Kidney (tissue), 14 donors: Measurements from ENCODE around the gene DARS1. TPM values are rescaled to one million over a fixed set of nuclear protein-coding genes. Genes with fewer than 3 reads are reported as not detected.

Experiments
- DNase-seq, 5 donors: peaks; one replicate each; pipeline ENCODE4 v3.0.0-alpha.2; 2013 to 2020
- FAIRE-seq: peaks from 2 replicates; lab custom pipeline; 2012; peaks lifted over from hg19 to GRCh38; lab: Jason Lieb, UNC
- H3K27ac ChIP-seq, 2 donors: one replicate each; pipeline ENCODE4 v1.7.0; 2013; ENCODE audit warnings: low read depth in 2 of 2, low read length in 2 of 2, inconsistent platforms in 1 of 2
- H3K27me3 ChIP-seq: one replicate; pipeline ENCODE4 v1.7.1; 2013; ENCODE audit warnings: low read length, inconsistent platforms; ENCODE audit not compliant: control insufficient read depth, insufficient read depth
- H3K36me3 ChIP-seq, 3 donors: one replicate each; pipeline versions ENCODE4 v1.7.0 to v1.7.1; 2013; ENCODE audit warnings: low read length in 3 of 3, control low read depth in 1 of 3, inconsistent platforms in 1 of 3; ENCODE audit not compliant: insufficient read depth in 3 of 3, control insufficient read depth in 2 of 3
- H3K4me1 ChIP-seq, 3 donors: one replicate each; pipeline versions ENCODE4 v1.7.0 to v1.7.1; 2013; ENCODE audit warnings: low read length in 3 of 3, inconsistent platforms in 1 of 3, low read depth in 1 of 3; ENCODE audit not compliant: control insufficient read depth in 2 of 3, insufficient read depth in 2 of 3
- H3K4me3 ChIP-seq, 3 donors: one replicate each; pipeline versions ENCODE4 v1.7.0 to v1.8.1; 2013; ENCODE audit warnings: low read length in 3 of 3, control low read depth in 1 of 3, inconsistent platforms in 1 of 3
- H3K9ac ChIP-seq, 3 donors: one replicate each; pipeline versions ENCODE4 v1.7.0 to v1.7.1; 2013; ENCODE audit warnings: low read length in 3 of 3, control low read depth in 1 of 3, inconsistent platforms in 1 of 3
- H3K9me3 ChIP-seq, 3 donors: one replicate each; pipeline versions ENCODE4 v1.7.0 to v1.7.1; 2013; ENCODE audit warnings: low read length in 3 of 3, control low read depth in 1 of 3, inconsistent platforms in 1 of 3; ENCODE audit not compliant: control insufficient read depth in 2 of 3, insufficient read depth in 1 of 3
- intact Hi-C: fragments of 100-400 bp; cut with DNase I; formaldehyde crosslinking; loops from one replicate; pipeline ENCODE4 v1.11.1; 2022
- polyA plus RNA-seq: library from polyadenylated mRNA; stranded (reverse); fragments of 350-450 nt; fragmentation: Illumina TruSeq; extraction: RNeasy Lipid Tissue Mini Kit (QIAGEN cat#74804); gene quantifications from one replicate; pipeline ENCODE4 v1.2.3, GENCODE V29; 2014; ENCODE audit warnings: low read depth, low replicate concordance; ENCODE audit not compliant: insufficient read depth
- total RNA-seq: library from RNA; stranded (reverse); fragmentation: NEBNext Ultra II Directional; extraction: Animal tissue kit (Norgen Biotek cat#: 25700); gene quantifications from one replicate; pipeline ENCODE4 v1.2.1, GENCODE V29; 2021
- TF ChIP-seq, protein P1 (sequence below): IDR thresholded peaks from 3 replicates; pipeline ENCODE4 v1.5.1; 2012; ENCODE audit warnings: mild to moderate bottlenecking, moderate library complexity, borderline replicate concordance; ENCODE audit not compliant: insufficient read depth; ENCODE audit errors: extremely low read depth
- donor health status: control.
- donor health status: control.
- donor health status: control.
- donor health status: control.
- donor health status: control.
- donor health status: DM: yes; HTN: yes; CAD: no.
- donor health status: Normal renal cell carcinoma (clear cell type).

DARS1 gene
- total and polyA plus RNA-seq, 2 donors from 2014 or later = 39.5 to 77.4 TPM

- Histone ChIP-seq H3K9me3 (no peaks in the 10 kb centered on the region), H3K27me3 (no peaks in the 10 kb centered on the region), H3K27ac (no peak overlapping the region), H3K4me1 (no peaks in the 10 kb centered on the region), H3K9ac (no peak overlapping the region), H3K4me3 (no peak overlapping the region), H3K36me3 (peaks cover 0 to 5% (median 4%) of the 10 kb centered on the region in 3 donors)
- TF ChIP-seq, protein P1, sequence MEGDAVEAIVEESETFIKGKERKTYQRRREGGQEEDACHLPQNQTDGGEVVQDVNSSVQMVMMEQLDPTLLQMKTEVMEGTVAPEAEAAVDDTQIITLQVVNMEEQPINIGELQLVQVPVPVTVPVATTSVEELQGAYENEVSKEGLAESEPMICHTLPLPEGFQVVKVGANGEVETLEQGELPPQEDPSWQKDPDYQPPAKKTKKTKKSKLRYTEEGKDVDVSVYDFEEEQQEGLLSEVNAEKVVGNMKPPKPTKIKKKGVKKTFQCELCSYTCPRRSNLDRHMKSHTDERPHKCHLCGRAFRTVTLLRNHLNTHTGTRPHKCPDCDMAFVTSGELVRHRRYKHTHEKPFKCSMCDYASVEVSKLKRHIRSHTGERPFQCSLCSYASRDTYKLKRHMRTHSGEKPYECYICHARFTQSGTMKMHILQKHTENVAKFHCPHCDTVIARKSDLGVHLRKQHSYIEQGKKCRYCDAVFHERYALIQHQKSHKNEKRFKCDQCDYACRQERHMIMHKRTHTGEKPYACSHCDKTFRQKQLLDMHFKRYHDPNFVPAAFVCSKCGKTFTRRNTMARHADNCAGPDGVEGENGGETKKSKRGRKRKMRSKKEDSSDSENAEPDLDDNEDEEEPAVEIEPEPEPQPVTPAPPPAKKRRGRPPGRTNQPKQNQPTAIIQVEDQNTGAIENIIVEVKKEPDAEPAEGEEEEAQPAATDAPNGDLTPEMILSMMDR = no peak
- intact Hi-C loops = no loop called here
- no peak for DNase-seq
- no peak for FAIRE-seq
These were observed 42.3 kb downstream of the DARS1 start for GRCh38 chr2:135942936-135943688.

DNA sequence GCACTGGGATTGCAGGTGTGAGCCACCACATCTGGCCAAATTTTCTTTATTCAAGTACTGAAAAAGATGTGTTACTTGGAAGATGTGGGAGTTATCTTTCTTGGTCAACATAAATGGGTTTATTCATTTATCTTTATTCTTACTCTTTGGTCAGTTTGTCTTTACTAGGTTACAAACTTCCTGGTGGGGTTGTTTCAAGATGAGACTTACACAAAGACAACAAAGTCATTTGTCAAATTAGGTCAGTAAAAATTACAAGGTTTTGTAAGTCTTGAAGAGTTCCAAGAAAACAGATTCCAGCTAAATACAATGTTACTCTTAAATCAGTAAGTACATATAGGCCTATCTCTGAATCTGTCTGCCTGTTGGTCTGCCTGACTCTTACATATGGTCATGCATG is 48.9 kb downstream of the DARS1 start:
- no peak overlapping the region for H3K4me3 ChIP-seq

GRCh38 chr2:135935914-135936313 is 49.5 kb downstream of the DARS1 start:
- H3K9me3 ChIP-seq = no peaks in the 10 kb centered on the region
- H3K27ac ChIP-seq = no peak overlapping the region
- DNase-seq (no peak), FAIRE-seq (no peak)
- intact Hi-C loops = no loop called here
- H3K4me1 ChIP-seq = no peaks in the 10 kb centered on the region
- H3K9ac ChIP-seq = no peak overlapping the region
- H3K4me3 ChIP-seq = no peak overlapping the region
- H3K36me3 ChIP-seq = peaks cover 0 to 16% (median 0%) of the 10 kb centered on the region in 3 donors
- H3K27me3 ChIP-seq = no peaks in the 10 kb centered on the region
- TF ChIP-seq, protein P1 = no peak

More for the DNA sequence above, 48.9 kb downstream of the DARS1 start:
- FAIRE-seq (no peak), DNase-seq (no peak)
- Histone ChIP-seq H3K9me3 (no peaks in the 10 kb centered on the region), H3K27ac (no peak overlapping the region), H3K27me3 (no peaks in the 10 kb centered on the region), H3K4me1 (no peaks in the 10 kb centered on the region), H3K36me3 (peaks cover 0 to 10% (median 0%) of the 10 kb centered on the region in 3 donors), H3K9ac (no peak overlapping the region)
- intact Hi-C loops = no loop called here
- TF ChIP-seq, protein P1 = no peak
